Iris pigment epithelial cell (primary cell): Measurements from ENCODE around the gene C6orf132.
A peak's percentile ranks its signal among the peaks of the same experiment; 100 is the strongest.
"Not testable (repeated sequence)": the region's sequence is repeated elsewhere in the genome, so short reads cannot be mapped to it uniquely, and the experiment has no call there.

Experiments used
- DNase-seq: peaks from one replicate; pipeline ENCODE4 v3.0.0-alpha.2; 2011; ENCODE audit warnings: low read depth

The C6orf132 gene

GRCh38 chr6:42159431-42160024, 17.1 kb upstream of the C6orf132 start:
- no peak for DNase-seq

GRCh38 chr6:42158631-42159030, 16.2 kb upstream of the C6orf132 start:
- no peak for DNase-seq

- DNase-seq, result peak; percentile 31
Measured at GRCh38 chr6:42158011-42158410, 15.6 kb upstream of the C6orf132 start.

- no peak for DNase-seq
Measured at GRCh38 chr6:42156638-42157037, 14.2 kb upstream of the C6orf132 start.

GRCh38 chr6:42155293-42155692, 12.9 kb upstream of the C6orf132 start:
- DNase-seq, result no peak

GRCh38 chr6:42154461-42155209, 12.2 kb upstream of the C6orf132 start:
- no peak for DNase-seq

- no peak for DNase-seq
Measured at GRCh38 chr6:42153921-42154320, 11.5 kb upstream of the C6orf132 start.

GRCh38 chr6:42152528-42153213, 10.3 kb upstream of the C6orf132 start:
- not testable (repeated sequence) for DNase-seq

- DNase-seq, result no peak
Measured at GRCh38 chr6:42152024-42152423, 9.6 kb upstream of the C6orf132 start.

GRCh38 chr6:42150254-42150653, 7.8 kb upstream of the C6orf132 start:
- no peak for DNase-seq

- peak; percentile 40 for DNase-seq
Measured at GRCh38 chr6:42148058-42148457, 5.6 kb upstream of the C6orf132 start.

GRCh38 chr6:42147138-42147562, 4.7 kb upstream of the C6orf132 start:
- no peak for DNase-seq

GRCh38 chr6:42141603-42142117, 760 bp downstream of the C6orf132 start:
- DNase-seq, result no peak

GRCh38 chr6:42140756-42141602, 1.4 kb downstream of the C6orf132 start:
- peak; percentile 53 for DNase-seq

GRCh38 chr6:42140032-42140431, 2.4 kb downstream of the C6orf132 start:
- peak; percentile 55 for DNase-seq

- peak; percentile 41 for DNase-seq
Measured at GRCh38 chr6:42138630-42139619, 3.5 kb downstream of the C6orf132 start.

- DNase-seq, result no peak
Measured at GRCh38 chr6:42138190-42138589, 4.2 kb downstream of the C6orf132 start.

GRCh38 chr6:42137194-42137753, 5.1 kb downstream of the C6orf132 start:
- no peak for DNase-seq

- peak; percentile 82 for DNase-seq
Measured at GRCh38 chr6:42136508-42137193, 5.8 kb downstream of the C6orf132 start.

- no peak for DNase-seq
Measured at GRCh38 chr6:42135722-42136121, 6.7 kb downstream of the C6orf132 start.
